ENCODE measurements around the gene SNX6.

SNX6 gene

GRCh38 chr14:34633742-34634141 is 3.8 kb upstream of the SNX6 start:
- DNase-seq: no peak

GRCh38 chr14:34632411-34632978 is 2.5 kb upstream of the SNX6 start:
- DNase-seq: no peak

GRCh38 chr14:34629344-34629656 is 648 bp downstream of the SNX6 start:
- no peak for DNase-seq

GRCh38 chr14:34628681-34629135 is 1.2 kb downstream of the SNX6 start:
- peak; percentile 67 for DNase-seq

- no peak for DNase-seq
Measured at GRCh38 chr14:34623506-34623905, 6.4 kb downstream of the SNX6 start.

- no peak for DNase-seq
Measured at GRCh38 chr14:34620839-34621238, 9.1 kb downstream of the SNX6 start.

- DNase-seq: no peak
Measured at GRCh38 chr14:34620115-34620514, 9.8 kb downstream of the SNX6 start.

- DNase-seq: no peak
Measured at GRCh38 chr14:34619471-34619870, 10.5 kb downstream of the SNX6 start.

- DNase-seq: no peak
Measured at GRCh38 chr14:34616360-34616759, 13.6 kb downstream of the SNX6 start.

- DNase-seq: no peak
Measured at GRCh38 chr14:34615507-34615906, 14.4 kb downstream of the SNX6 start.

GRCh38 chr14:34614638-34615037 is 15.3 kb downstream of the SNX6 start:
- DNase-seq: no peak

GRCh38 chr14:34610101-34610500 is 19.8 kb downstream of the SNX6 start:
- DNase-seq: no peak

GRCh38 chr14:34605461-34605860 is 24.5 kb downstream of the SNX6 start:
- DNase-seq: no peak

GRCh38 chr14:34604995-34605394 is 25.0 kb downstream of the SNX6 start:
- no peak for DNase-seq

- no peak for DNase-seq
Measured at GRCh38 chr14:34596891-34597290, 33.1 kb downstream of the SNX6 start.

- no peak for DNase-seq
Measured at GRCh38 chr14:34593740-34594375, 36.1 kb downstream of the SNX6 start.

- no peak for DNase-seq
Measured at GRCh38 chr14:34592623-34593022, 37.3 kb downstream of the SNX6 start.

- DNase-seq: no peak
Measured at GRCh38 chr14:34583525-34583924, 46.4 kb downstream of the SNX6 start.

- DNase-seq: no peak
Measured at GRCh38 chr14:34582117-34582680, 47.7 kb downstream of the SNX6 start.

GRCh38 chr14:34580381-34580780 is 49.6 kb downstream of the SNX6 start:
- DNase-seq: no peak

- no peak for DNase-seq
Measured at GRCh38 chr14:34571771-34572170, 58.2 kb downstream of the SNX6 start.

- DNase-seq: no peak
Measured at GRCh38 chr14:34569750-34570149, 60.2 kb downstream of the SNX6 start.

- no peak for DNase-seq
Measured at GRCh38 chr14:34568803-34569202, 61.1 kb downstream of the SNX6 start.

GRCh38 chr14:34562776-34563150 is 67.2 kb downstream of the SNX6 start:
- DNase-seq: no peak
